Endothelial cell of umbilical vein (primary cell): ENCODE measurements around the gene FBN2. TPM values are rescaled to one million over a fixed set of nuclear protein-coding genes. Genes with fewer than 3 reads are reported as not detected.

ENCODE experiments used
- BruUV-seq: library from RNA; stranded (reverse); fragments of 400-500 nt; replicated peaks from 2 replicates; lab custom pipeline; 2021; lab: Mats Ljungman, UMichigan
- CTCF ChIA-PET: fragments of 300-600, 350-600 bp; sonication (Branson Sonifier 250); formaldehyde crosslinking; loops from one replicate; lab custom pipeline; 2021; ENCODE audit warnings: antibody characterized with exemption, inconsistent platforms; lab: Charles Lee
- POLR2A ChIA-PET: fragments of 300-600, 350-600 bp; sonication (Branson Sonifier 250); formaldehyde crosslinking; loops from one replicate; lab custom pipeline; 2021; ENCODE audit warnings: antibody characterized with exemption, inconsistent platforms; lab: Charles Lee
- DNase-seq: peaks from one replicate; pipeline ENCODE4 v3.0.0-alpha.2; 2011; ENCODE audit warnings: low read depth, low spot score
- FAIRE-seq: peaks from 2 replicates; lab custom pipeline; 2011; peaks lifted over from hg19 to GRCh38; lab: Jason Lieb, UNC
- H2AFZ ChIP-seq: 2 replicates; pipeline ENCODE4 v1.6.0; 2012; ENCODE audit warnings: low read depth, low read length, control low read depth, inconsistent platforms
- H3K27ac ChIP-seq: 2 replicates; pipeline ENCODE4 v1.5.1; 2011; ENCODE audit warnings: low read depth, mild to moderate bottlenecking, control low read depth, low read length, moderate library complexity; ENCODE audit not compliant: insufficient read depth
- H3K27me3 ChIP-seq, 2 experiments: 2 replicates each; pipeline versions ENCODE4 v1.6.0 to v1.6.1; 2011; ENCODE audit warnings: low read length in 2 of 2, mixed read lengths in 1 of 2; ENCODE audit not compliant: control insufficient read depth in 2 of 2, insufficient read depth in 2 of 2
- H3K36me3 ChIP-seq, 2 experiments: 2 replicates in 1 of 2; 3 replicates in 1 of 2; pipeline ENCODE4 v1.5.1; 2011; ENCODE audit warnings: low read length in 2 of 2, mild to moderate bottlenecking in 1 of 2, moderate library complexity in 1 of 2; ENCODE audit not compliant: control insufficient read depth in 2 of 2, insufficient read depth in 2 of 2; ENCODE audit errors: extremely low read depth in 1 of 2
- H3K4me1 ChIP-seq: 3 replicates; pipeline ENCODE4 v1.5.1; 2011; ENCODE audit warnings: mild to moderate bottlenecking, low read length; ENCODE audit not compliant: control insufficient read depth, insufficient read depth; ENCODE audit errors: extremely low read depth
- H3K4me2 ChIP-seq: 2 replicates; pipeline ENCODE4 v1.6.1; 2011; ENCODE audit warnings: low read length, control low read depth, mixed read lengths; ENCODE audit not compliant: insufficient read depth
- H3K4me3 ChIP-seq, 3 experiments: fragments of 200-600 bp in 1 of 3; sonication (generic), shearing (Covaris generic) in 1 of 3; replicated peaks in 1 of 3; 2 replicates each; pipeline ENCODE4 v1.5.1; 2011 to 2016; ENCODE audit warnings: control low read depth in 3 of 3, low read length in 3 of 3, mild to moderate bottlenecking in 2 of 3, inconsistent platforms in 1 of 3, low read depth in 1 of 3, moderate library complexity in 1 of 3; ENCODE audit not compliant: insufficient read depth in 1 of 3
- H3K79me2 ChIP-seq: 2 replicates; pipeline ENCODE4 v1.6.0; 2012; ENCODE audit warnings: low read length, inconsistent platforms; ENCODE audit not compliant: control insufficient read depth, insufficient read depth
- H3K9ac ChIP-seq: replicated peaks from 2 replicates; pipeline ENCODE3; 2011; ENCODE audit warnings: low read length, control low read depth; ENCODE audit not compliant: insufficient read depth; ENCODE audit errors: extremely low read depth
- H3K9me1 ChIP-seq: replicated peaks from 3 replicates; pipeline ENCODE4 v1.6.0; 2011; ENCODE audit warnings: mild to moderate bottlenecking, low read length; ENCODE audit not compliant: control insufficient read depth, insufficient read depth; ENCODE audit errors: extremely low read depth
- H3K9me3 ChIP-seq: replicated peaks from 2 replicates; pipeline ENCODE4 v1.5.1; 2012; ENCODE audit warnings: low read length, inconsistent platforms; ENCODE audit not compliant: control insufficient read depth, insufficient read depth
- H4K20me1 ChIP-seq: replicated peaks from 2 replicates; pipeline ENCODE3; 2011; ENCODE audit warnings: mild to moderate bottlenecking, low read length; ENCODE audit not compliant: control insufficient read depth, insufficient read depth; ENCODE audit errors: extremely low read depth
- CTCF ChIP-seq, 2 donors: IDR thresholded peaks; 1 replicate in 1 of 2; 2 replicates in 1 of 2; pipeline ENCODE4 v1.5.1; 2011; ENCODE audit warnings: low read length in 2 of 2, mild to moderate bottlenecking in 2 of 2, moderate library complexity in 2 of 2, control low read depth in 1 of 2, inconsistent platforms in 1 of 2, low read depth in 1 of 2; ENCODE audit not compliant: insufficient read depth in 1 of 2; ENCODE audit errors: extremely low read depth in 1 of 2
- EZH2 ChIP-seq: IDR thresholded peaks from 2 replicates; pipeline ENCODE4 v1.6.1; 2012; ENCODE audit warnings: borderline replicate concordance, low read depth, mild to moderate bottlenecking, moderate library complexity, low read length, inconsistent platforms; ENCODE audit not compliant: severe bottlenecking
- FOS ChIP-seq: IDR thresholded peaks from 2 replicates; pipeline ENCODE4 v1.6.1; 2011; ENCODE audit warnings: mild to moderate bottlenecking, low read length, moderate library complexity, borderline replicate concordance; ENCODE audit not compliant: insufficient read depth
- GATA2 ChIP-seq: IDR thresholded peaks from 2 replicates; pipeline ENCODE4 v1.7.0; 2011; ENCODE audit warnings: low read depth, mild to moderate bottlenecking, moderate library complexity, mixed read lengths, low read length; ENCODE audit not compliant: insufficient read length, insufficient read depth
- JUN ChIP-seq: IDR thresholded peaks from 2 replicates; pipeline ENCODE4 v1.6.1; 2011; ENCODE audit warnings: borderline replicate concordance, low read depth; ENCODE audit not compliant: insufficient read length, insufficient read depth
- MYC ChIP-seq: IDR thresholded peaks from one replicate; pipeline ENCODE4 v1.6.1; 2011; ENCODE audit warnings: mild to moderate bottlenecking, low read depth, low read length
- POLR2A ChIP-seq: IDR thresholded peaks from 2 replicates; pipeline ENCODE4 v1.6.1; 2012; ENCODE audit warnings: low read depth, mild to moderate bottlenecking, control low read depth, low read length
- POLR2AphosphoS5 ChIP-seq: IDR thresholded peaks from 2 replicates; pipeline ENCODE4 v1.6.1; 2012; ENCODE audit warnings: low read depth, mild to moderate bottlenecking, control low read depth, low read length, moderate library complexity; ENCODE audit not compliant: insufficient read depth
- dilution Hi-C: fragments of 300-500 bp; cut with MboI; formaldehyde crosslinking; loops from one replicate; pipeline ENCODE4 v1.15.0; 2019; ENCODE audit warnings: low sequenced_read_pairs; ENCODE audit not compliant: extremely low pct_ligation_motif_present
- intact Hi-C: fragments of 100-400 bp; cut with micrococcal nuclease; formaldehyde crosslinking; loops from one replicate; pipeline ENCODE4 v1.10.0; 2022
- polyA plus RNA-seq, 4 experiments: library from polyadenylated mRNA; depleted of rRNA in 3 of 4; stranded (reverse) in 3 of 4; unstranded in 1 of 4; fragments of >200 nt; gene quantifications; 2 replicates each; pipeline versions ENCODE4 v1.2.1 to v1.2.3, GENCODE V29; 2011 to 2012; ENCODE audit warnings: missing spikeins in 1 of 4
- total RNA-seq: library from RNA; stranded (reverse); gene quantifications from 2 replicates; pipeline ENCODE4 v1.2.3, GENCODE V29; 2021
- TF ChIP-seq, protein P1 (sequence below): IDR thresholded peaks from 2 replicates; pipeline ENCODE4 v1.6.1; 2011; ENCODE audit not compliant: insufficient read depth, insufficient read length

The FBN2 gene
- total and polyA plus RNA-seq, 2 donors (not counting 3 experiments of a cell fraction or from before 2014, with no cell fraction given) = 21.8 to 57.4 TPM

GRCh38 chr5:128339585-128339984 lies 198.5 kb downstream of the FBN2 start:
- H3K4me1 ChIP-seq = no peaks in the 10 kb centered on the region
- POLR2A ChIA-PET = no interaction called here
- CTCF ChIA-PET = no interaction called here
- H2AFZ ChIP-seq = no peak overlapping the region
- DNase-seq (no peak), FAIRE-seq (no peak)
- H3K27ac ChIP-seq = no peak overlapping the region
- TF ChIP-seq POLR2A (no peak), POLR2AphosphoS5 (no peak), CTCF (IDR thresholded peaks at IDR 0.05; ENCODE audit: extremely low read depth in 1 of 2, insufficient read depth in 1 of 2, low read depth in 1 of 2, low read length in 2 of 2) (no peak), EZH2 (no peak), GATA2 (no peak), FOS (no peak), MYC (no peak), JUN (no peak)
- TF ChIP-seq, protein P1, sequence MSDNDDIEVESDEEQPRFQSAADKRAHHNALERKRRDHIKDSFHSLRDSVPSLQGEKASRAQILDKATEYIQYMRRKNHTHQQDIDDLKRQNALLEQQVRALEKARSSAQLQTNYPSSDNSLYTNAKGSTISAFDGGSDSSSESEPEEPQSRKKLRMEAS = no peak
- no peak overlapping the region for H3K9ac ChIP-seq
- H3K4me3 ChIP-seq = no peak overlapping the region
- dilution Hi-C loops = no loop called here
- no peak overlapping the region for H3K4me2 ChIP-seq
- H3K27me3 ChIP-seq = no peaks in the 10 kb centered on the region
- H3K36me3 ChIP-seq = peaks cover 0 to 3% of the 10 kb centered on the region in 2 experiments
- no peaks in the 10 kb centered on the region for H3K79me2 ChIP-seq
- no TSS peak for BruUV-seq
- no peaks in the 10 kb centered on the region for H3K9me1 ChIP-seq
- intact Hi-C loops = no loop called here
- H4K20me1 ChIP-seq = no peaks in the 10 kb centered on the region
- no peaks in the 10 kb centered on the region for H3K9me3 ChIP-seq
